Activated T-cell treated with anti-CD3 and anti-CD28 coated beads for 48 hours (primary cell): ENCODE data around the gene TMED9.

ENCODE experiments used
- DNase-seq: peaks from one replicate; pipeline ENCODE4 v3.0.0-alpha.2; 2020; ENCODE audit warnings: low read depth

The TMED9 gene

DNA sequence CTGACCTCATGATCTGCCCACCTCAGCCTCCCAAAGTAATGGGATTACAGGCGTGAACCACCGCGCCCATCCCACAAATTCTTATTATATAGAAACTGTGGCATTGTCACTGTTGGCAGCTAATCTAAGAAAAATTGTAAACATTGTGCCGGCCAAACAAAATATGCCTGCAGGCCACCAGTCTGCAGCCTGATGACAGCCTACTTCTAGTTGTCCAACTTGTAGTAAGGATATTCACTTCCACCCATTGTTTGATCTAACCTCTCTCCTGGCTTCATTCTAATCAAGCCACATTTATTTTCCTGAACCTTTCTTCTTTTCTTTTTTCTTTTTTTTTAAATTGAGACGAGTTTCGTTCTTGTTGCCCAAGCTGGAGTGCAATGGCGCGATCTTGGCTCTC, 13.7 kb upstream of the TMED9 start:
- no peak for DNase-seq

DNA sequence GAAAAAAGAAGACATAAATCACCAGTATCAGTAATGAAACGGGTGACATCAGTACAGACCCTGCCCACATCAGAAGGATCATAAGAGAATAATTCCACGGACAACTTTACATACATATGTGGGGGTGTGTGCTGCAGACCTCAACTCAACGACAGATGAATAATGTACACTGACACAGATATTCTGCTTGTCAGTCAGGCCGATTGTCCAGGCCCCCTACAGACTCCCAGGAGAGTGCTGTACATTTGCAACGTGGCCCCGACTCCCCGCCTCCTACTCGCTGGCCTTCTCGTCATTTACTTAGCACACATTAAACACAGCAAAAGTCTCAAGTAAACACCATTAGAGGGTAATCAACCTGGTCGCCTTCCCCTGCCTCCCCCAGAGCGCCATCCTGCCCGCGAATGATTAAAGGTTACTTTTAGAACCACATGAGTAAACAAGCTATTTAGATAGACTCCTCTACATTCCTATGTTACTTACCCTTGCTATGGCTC, 3.5 kb upstream of the TMED9 start:
- DNase-seq, result no peak

- DNase-seq, result no peak
These were observed 1.6 kb upstream of the TMED9 start for GRCh38 chr5:177590406-177590805.

DNA sequence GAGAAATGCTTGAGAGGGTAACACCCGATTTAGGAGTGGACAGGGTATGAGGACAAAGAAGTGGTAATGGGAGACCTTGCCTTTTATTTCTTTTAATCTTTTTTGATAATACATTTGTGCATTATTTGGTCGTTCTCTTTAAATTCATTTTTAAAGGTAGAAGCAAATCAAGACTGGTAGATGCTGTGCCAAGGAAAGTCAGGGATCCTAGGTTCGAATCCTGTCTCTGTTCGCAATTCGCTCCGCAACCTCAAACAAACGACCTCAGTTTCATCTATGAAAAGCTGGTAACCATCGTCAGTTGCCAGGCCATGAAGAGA, 353 bp upstream of the TMED9 start:
- DNase-seq, result no peak

DNA sequence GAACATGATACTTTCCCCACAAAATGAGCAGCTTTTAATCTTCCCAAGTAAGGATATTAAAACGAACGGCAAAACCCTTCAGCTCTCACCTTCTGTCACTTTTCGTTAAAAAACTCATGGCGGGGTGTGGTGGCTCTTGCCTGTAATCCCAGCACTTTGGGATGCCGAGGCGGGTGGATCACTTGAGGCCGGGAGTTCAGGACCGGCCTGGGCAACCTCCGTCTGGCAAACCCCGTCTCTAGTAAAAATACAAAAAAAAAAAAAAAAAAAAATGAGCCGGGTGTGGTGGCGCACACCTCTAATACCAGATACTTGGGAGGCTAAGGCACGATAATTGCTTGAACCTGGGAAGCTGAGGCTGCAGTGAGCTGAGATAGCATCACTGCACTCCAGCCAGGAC, 902 bp downstream of the TMED9 start:
- no peak for DNase-seq

- DNase-seq, result no peak
These were observed 1.5 kb downstream of the TMED9 start for GRCh38 chr5:177593511-177593910.

GRCh38 chr5:177594071-177594470, 2.1 kb downstream of the TMED9 start:
- no peak for DNase-seq

DNA sequence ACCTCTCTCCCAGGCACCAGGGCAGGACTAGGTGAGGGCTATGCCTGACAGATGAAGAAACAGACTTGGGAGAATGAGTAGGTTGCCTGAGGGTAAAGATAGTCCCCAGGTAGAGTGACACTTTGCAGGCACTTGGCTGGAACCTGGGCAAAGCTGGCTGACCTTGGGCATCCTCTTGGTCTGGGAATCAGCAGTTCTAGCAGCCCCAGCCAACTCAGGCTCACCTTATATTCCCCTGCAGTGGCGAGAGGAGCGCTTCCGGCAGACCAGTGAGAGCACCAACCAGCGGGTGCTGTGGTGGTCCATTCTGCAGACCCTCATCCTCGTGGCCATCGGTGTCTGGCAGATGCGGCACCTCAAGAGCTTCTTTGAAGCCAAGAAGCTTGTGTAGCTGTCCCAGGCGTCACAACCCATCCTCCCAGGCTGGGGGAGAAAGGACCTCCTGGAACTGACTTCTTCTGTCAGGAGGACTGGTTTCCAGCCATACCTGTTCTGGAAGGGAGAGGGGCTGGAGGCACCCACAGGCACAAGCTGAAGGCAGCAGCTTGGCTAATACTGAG, 3.1 kb downstream of the TMED9 start:
- DNase-seq, result no peak

- DNase-seq, result no peak
These were observed 4.2 kb downstream of the TMED9 start for GRCh38 chr5:177595991-177596774.

- no peak for DNase-seq
These were observed 4.8 kb downstream of the TMED9 start for GRCh38 chr5:177596775-177597238.

- DNase-seq, result no peak
These were observed 6.5 kb downstream of the TMED9 start for GRCh38 chr5:177598477-177598876.

GRCh38 chr5:177599731-177600507, 7.9 kb downstream of the TMED9 start, which contains the start of gene B4GALT7:
Gene B4GALT7, plus strand, starts transcription at chr5:177600132. Its CDS starts 79 bp downstream, at chr5:177600211.
- DNase-seq, result peak; percentile 86

DNA sequence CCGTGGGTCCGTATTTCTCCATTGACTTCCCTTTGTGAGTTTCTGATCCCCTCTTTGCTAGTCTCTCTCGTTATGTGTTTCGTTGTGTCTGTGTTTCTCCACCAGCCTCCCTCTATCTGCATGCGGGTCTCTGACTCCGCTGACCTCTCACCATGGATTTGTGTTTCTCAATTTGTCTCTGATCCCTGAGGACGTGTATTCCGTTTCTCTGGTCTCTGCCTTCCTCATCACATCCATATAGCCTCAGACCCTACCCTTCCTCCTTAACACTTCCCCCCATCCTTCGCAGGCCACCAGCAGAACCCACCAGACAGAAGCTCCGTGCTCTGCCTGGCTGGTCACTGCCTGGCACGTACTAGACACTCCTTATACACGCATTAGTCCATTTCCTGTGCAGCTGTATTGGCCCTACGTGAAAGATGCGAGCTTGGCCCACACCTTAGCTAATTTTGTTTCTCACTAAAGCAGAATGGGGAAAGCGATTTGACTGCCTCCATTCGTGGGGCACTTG, 8.6 kb downstream of the TMED9 start:
- no peak for DNase-seq

DNA sequence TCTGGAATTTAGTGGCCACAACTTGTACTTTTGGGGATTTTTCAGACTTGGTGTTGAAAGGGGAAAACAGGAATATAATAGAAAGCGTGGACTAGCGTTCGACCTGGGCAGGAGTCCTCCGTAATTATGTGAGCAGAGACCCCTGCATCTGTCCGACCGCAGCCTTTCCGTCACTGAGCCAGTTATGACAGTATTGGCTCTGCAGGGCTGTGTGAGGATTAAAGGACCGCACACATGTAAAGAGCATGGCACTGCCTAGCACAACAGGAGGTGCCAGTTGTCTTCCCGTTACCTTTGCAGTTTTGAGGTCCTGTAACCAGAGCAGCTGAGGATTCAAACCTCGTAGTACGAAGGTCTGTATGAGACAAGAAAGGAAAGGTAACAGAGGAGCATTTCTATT, 9.1 kb downstream of the TMED9 start:
- DNase-seq, result no peak

GRCh38 chr5:177601577-177602457, 9.8 kb downstream of the TMED9 start:
- no peak for DNase-seq

DNA sequence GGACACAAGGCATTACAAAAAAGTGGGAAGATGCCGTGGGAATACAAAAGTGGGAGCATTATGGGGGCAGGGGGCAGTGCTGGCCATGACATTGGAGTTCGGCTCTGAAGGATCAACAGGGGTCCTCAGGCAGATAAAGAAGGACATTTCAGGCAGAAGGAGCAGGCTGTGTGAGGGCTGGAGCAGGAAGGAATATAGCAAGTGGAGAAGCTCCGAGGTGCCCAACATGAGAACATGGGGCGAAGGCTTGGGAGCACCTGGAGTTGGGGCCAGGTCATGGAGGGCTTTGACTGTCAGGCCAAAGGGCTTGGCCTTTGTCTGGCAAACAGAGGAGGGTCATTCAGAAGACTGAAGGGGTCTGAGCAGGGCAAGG, 10.4 kb downstream of the TMED9 start:
- DNase-seq, result no peak

GRCh38 chr5:177603631-177604030, 11.6 kb downstream of the TMED9 start:
- no peak for DNase-seq

GRCh38 chr5:177604116-177604521, 12.1 kb downstream of the TMED9 start:
- no peak for DNase-seq

DNA sequence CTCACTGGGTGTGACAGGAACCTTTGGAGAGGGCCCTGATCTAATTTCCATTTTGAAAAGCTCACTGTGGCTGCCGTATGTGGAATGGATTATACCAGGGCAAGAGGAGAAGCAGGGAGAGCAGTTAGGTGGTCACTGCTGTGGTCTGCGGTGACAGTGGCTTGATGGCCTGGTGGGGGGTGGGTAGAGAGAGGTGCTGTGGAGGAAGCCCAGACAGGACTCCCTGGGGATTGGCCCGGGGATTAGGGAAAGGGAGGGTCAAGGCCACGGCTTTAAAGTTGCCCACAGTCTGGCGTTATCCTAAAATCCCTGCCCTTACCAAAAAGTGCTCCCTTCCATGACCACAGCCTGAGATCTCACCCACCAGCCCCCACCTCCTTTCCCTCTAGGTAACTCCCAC, 12.7 kb downstream of the TMED9 start:
- no peak for DNase-seq

DNA sequence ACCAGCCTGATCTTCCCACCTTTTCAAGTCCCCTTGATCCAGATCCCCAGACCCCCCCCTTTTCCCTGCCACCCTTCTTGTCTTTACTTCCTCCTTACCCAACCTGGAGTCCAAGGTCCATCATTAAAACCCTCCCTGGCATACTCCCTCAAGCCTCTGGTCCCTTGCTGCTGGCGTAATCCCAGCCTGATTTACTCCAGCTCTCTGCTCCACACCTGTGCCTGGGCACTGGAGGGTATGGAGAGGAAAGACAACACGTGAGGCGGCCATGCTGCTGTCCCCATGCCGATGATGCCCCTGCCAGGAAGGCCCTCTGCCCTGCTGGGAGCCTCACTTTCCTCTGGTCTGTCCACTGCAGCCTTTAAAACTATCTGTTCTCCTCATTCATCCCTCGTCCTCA, 13.1 kb downstream of the TMED9 start:
- DNase-seq, result no peak

- no peak for DNase-seq
These were observed 13.7 kb downstream of the TMED9 start for GRCh38 chr5:177605667-177606066.
